Neuronal stem cell (in vitro differentiated cells): ENCODE results near the gene SETD1A.

Experiments used
- DNase-seq: peaks from one replicate; pipeline ENCODE4 v3.0.0-alpha.2; 2013; ENCODE audit warnings: low spot score
- H2AFZ ChIP-seq: one replicate; pipeline ENCODE4 v1.6.1; 2013; ENCODE audit warnings: mild to moderate bottlenecking, low read length, inconsistent platforms
- H2AK5ac ChIP-seq: 2 replicates; pipeline ENCODE4 v1.6.1; 2013; ENCODE audit warnings: low read depth, mild to moderate bottlenecking, inconsistent platforms, low read length, moderate library complexity, mixed read lengths
- H2BK120ac ChIP-seq: 2 replicates; pipeline ENCODE4 v1.6.1; 2013; ENCODE audit warnings: low read depth, mild to moderate bottlenecking, inconsistent platforms, low read length, moderate library complexity, mixed read lengths
- H2BK12ac ChIP-seq: one replicate; pipeline ENCODE4 v1.6.1; 2013; ENCODE audit warnings: low read length, inconsistent platforms
- H2BK15ac ChIP-seq: 2 replicates; pipeline ENCODE4 v1.6.1; 2013; ENCODE audit warnings: mild to moderate bottlenecking, low read length, inconsistent platforms, mixed read lengths
- H2BK5ac ChIP-seq: one replicate; pipeline ENCODE4 v1.6.1; 2013; ENCODE audit warnings: inconsistent platforms, mild to moderate bottlenecking, low read length, moderate library complexity
- H3K14ac ChIP-seq: one replicate; pipeline ENCODE4 v1.6.1; 2013; ENCODE audit warnings: low read length, inconsistent platforms
- H3K18ac ChIP-seq: 2 replicates; pipeline ENCODE4 v1.6.1; 2013; ENCODE audit warnings: low read length, inconsistent platforms
- H3K23ac ChIP-seq: 2 replicates; pipeline ENCODE4 v1.6.1; 2013; ENCODE audit warnings: low read depth, mild to moderate bottlenecking, mixed read lengths, low read length, inconsistent platforms; ENCODE audit not compliant: poor library complexity
- H3K27ac ChIP-seq: replicated peaks from 3 replicates; pipeline ENCODE4 v1.5.1; 2013; ENCODE audit warnings: low read length, inconsistent platforms
- H3K27me3 ChIP-seq, 3 experiments: 2 replicates each; pipeline ENCODE4 v1.6.1; 2013; ENCODE audit warnings: low read length in 3 of 3, mild to moderate bottlenecking in 2 of 3, inconsistent platforms in 1 of 3, low read depth in 1 of 3, mixed read lengths in 1 of 3, moderate library complexity in 1 of 3; ENCODE audit not compliant: control insufficient read depth in 3 of 3, insufficient read depth in 3 of 3
- H3K36me3 ChIP-seq, 2 donors: replicated peaks in 1 of 2; 2 replicates each; pipeline ENCODE4 v1.6.1; 2013; ENCODE audit warnings: low read length in 2 of 2; ENCODE audit not compliant: control insufficient read depth in 2 of 2, insufficient read depth in 2 of 2
- H3K4ac ChIP-seq: 2 replicates; pipeline ENCODE4 v1.6.1; 2013; ENCODE audit warnings: inconsistent platforms, mild to moderate bottlenecking, low read length, moderate library complexity
- H3K4me1 ChIP-seq, 2 donors: 1 replicate in 1 of 2; 2 replicates in 1 of 2; pipeline ENCODE4 v1.6.1; 2013; ENCODE audit warnings: low read length in 2 of 2, low read depth in 1 of 2; ENCODE audit not compliant: control insufficient read depth in 2 of 2, insufficient read depth in 1 of 2
- H3K4me2 ChIP-seq: one replicate; pipeline ENCODE4 v1.6.1; 2013; ENCODE audit warnings: mild to moderate bottlenecking, low read length, inconsistent platforms; ENCODE audit not compliant: insufficient read depth, poor library complexity, severe bottlenecking
- H3K4me3 ChIP-seq, 2 donors: 2 replicates each; pipeline ENCODE4 v1.5.1; 2013; ENCODE audit warnings: low read length in 2 of 2, mild to moderate bottlenecking in 2 of 2, inconsistent platforms in 1 of 2, moderate library complexity in 1 of 2
- H3K79me1 ChIP-seq: one replicate; pipeline ENCODE4 v1.6.1; 2013; ENCODE audit warnings: low read depth, mild to moderate bottlenecking, inconsistent platforms, low read length, moderate library complexity
- H3K9ac ChIP-seq: one replicate; pipeline ENCODE4 v1.6.1; 2013; ENCODE audit warnings: mild to moderate bottlenecking, low read depth, low read length, inconsistent platforms; ENCODE audit not compliant: poor library complexity
- H3K9me3 ChIP-seq, 2 donors: replicated peaks in 1 of 2; 2 replicates each; pipeline versions ENCODE3 to v1.6.1; 2013; ENCODE audit warnings: low read length in 2 of 2, mild to moderate bottlenecking in 2 of 2, inconsistent platforms in 1 of 2, low read depth in 1 of 2, mixed read lengths in 1 of 2, moderate library complexity in 1 of 2; ENCODE audit not compliant: control insufficient read depth in 2 of 2, insufficient read depth in 1 of 2
- H4K8ac ChIP-seq: one replicate; pipeline ENCODE4 v1.6.1; 2013; ENCODE audit warnings: low read depth, mild to moderate bottlenecking, inconsistent platforms, low read length, moderate library complexity
- H4K91ac ChIP-seq: one replicate; pipeline ENCODE4 v1.6.1; 2013; ENCODE audit warnings: low read length, low read depth, mild to moderate bottlenecking, inconsistent platforms; ENCODE audit not compliant: poor library complexity
- WGBS, 2 donors: extraction: QIAGEN DNeasy Blood & Tissue Kit; methylation state at CpG; one replicate each; pipeline ENCODE4 v1.1.7; 2013; ENCODE audit warnings: missing lambda C conversion rate in 2 of 2, mixed read lengths in 1 of 2; ENCODE audit not compliant: insufficient read length in 2 of 2, insufficient replicate concordance in 1 of 2; ENCODE audit errors: extremely low coverage in 2 of 2; 5-methylcytosine and 5-hydroxymethylcytosine counted together

SETD1A gene

DNA sequence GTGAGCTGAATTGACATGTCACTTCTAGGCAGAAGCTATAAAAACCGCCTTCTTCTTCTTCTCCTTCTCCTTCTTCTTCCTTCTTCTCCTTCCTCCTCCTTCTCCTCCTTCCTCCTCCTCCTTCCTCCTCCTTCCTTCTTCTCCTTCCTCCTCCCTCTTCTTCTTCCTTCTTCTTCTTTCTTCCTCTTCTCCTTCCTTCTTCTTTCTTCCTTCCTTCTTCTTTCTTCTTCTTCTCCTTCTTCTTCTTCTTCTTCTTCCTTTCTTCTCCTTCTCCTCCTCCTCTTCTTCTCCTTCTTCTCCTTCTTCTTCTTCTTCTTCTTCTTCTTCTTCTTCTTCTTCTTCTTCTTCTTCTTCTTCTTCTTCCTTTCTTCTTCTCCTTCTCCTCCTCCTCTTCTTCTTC is 38.9 kb upstream of the SETD1A start:
- Histone ChIP-seq H3K4ac (no peak overlapping the region), H4K8ac (no peak overlapping the region), H2AFZ (no peak overlapping the region), H4K91ac (no peak overlapping the region), H3K4me1 (peaks cover 2 to 9% of the 10 kb centered on the region in 2 donors), H3K14ac (no peak overlapping the region), H3K9ac (no peak overlapping the region), H3K27ac (no peak overlapping the region), H3K4me2 (no peak overlapping the region), H2BK12ac (no peak overlapping the region), H2BK5ac (no peak overlapping the region), H3K79me1 (no peaks in the 10 kb centered on the region), H2BK15ac (no peak overlapping the region), H2AK5ac (peak overlapping the region; percentile 46), H3K27me3 (no peaks in the 10 kb centered on the region), H3K36me3 (no peaks in the 10 kb centered on the region), H3K4me3 (no peak overlapping the region), H3K9me3 (no peaks in the 10 kb centered on the region), H3K18ac (no peak overlapping the region), H3K23ac (no peak overlapping the region), H2BK120ac (peak overlapping the region; percentile 65)
- no CpG with 5 or more reads among the region's 1 CpG for WGBS, 2 donors
- DNase-seq, result no peak

DNA sequence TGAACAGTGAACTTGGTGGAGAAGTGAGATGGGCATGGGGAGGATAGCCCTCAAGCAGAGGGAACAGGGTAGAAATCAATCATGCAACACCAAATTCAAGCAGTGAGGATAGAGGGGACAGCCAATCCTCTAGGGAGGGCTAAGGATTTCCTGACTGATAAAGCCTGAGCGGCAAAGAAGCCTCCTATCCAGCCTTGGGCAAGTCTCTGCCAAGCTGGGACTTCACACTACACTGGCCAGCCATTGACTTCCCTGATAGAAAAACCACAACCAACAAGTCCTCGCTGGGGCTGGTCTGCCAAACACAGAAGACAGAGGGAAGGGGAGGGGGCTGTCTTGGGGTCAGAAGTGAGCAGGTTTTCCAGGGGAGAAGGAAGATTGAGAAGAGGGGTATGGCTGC is 36.7 kb upstream of the SETD1A start:
- H3K4ac ChIP-seq, result no peak overlapping the region
- no peaks in the 10 kb centered on the region for H3K27me3 ChIP-seq
- H3K18ac ChIP-seq, result no peak overlapping the region
- H3K9me3 ChIP-seq, result no peaks in the 10 kb centered on the region
- H3K27ac ChIP-seq, result no peak overlapping the region
- peaks cover 2% of the 10 kb centered on the region for H3K79me1 ChIP-seq
- H3K4me2 ChIP-seq, result no peak overlapping the region
- peaks cover 8 to 11% of the 10 kb centered on the region in 2 donors for H3K4me1 ChIP-seq
- no peak overlapping the region for H2BK120ac ChIP-seq
- H3K14ac ChIP-seq, result no peak overlapping the region
- no peak overlapping the region for H4K91ac ChIP-seq
- no peak overlapping the region for H2AK5ac ChIP-seq
- no peak overlapping the region for H3K23ac ChIP-seq
- WGBS, 2 donors, result no CpG with 5 or more reads among the region's 2 CpGs
- no peak overlapping the region for H3K4me3 ChIP-seq
- H3K9ac ChIP-seq, result no peak overlapping the region
- H3K36me3 ChIP-seq, result peaks cover 1 to 8% of the 10 kb centered on the region in 2 donors
- no peak overlapping the region for H2BK5ac ChIP-seq
- no peak overlapping the region for H4K8ac ChIP-seq
- no peak overlapping the region for H2AFZ ChIP-seq
- DNase-seq, result no peak
- H2BK12ac ChIP-seq, result no peak overlapping the region
- peak overlapping the region; percentile 87 for H2BK15ac ChIP-seq

DNA sequence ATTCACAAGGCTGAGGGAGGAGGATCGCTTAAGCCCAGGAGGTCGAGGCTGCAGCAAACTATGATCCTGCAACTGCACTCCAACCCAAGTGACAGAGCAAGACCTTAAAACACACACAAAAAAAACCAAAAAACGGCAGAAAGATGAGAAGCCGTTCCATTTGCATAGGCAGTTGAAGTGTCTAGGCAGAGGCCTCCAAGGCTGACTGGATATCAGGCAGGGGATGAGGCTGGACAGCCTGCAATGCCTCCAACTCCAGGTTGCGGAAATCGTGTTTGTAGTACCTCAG is 36.2 kb upstream of the SETD1A start:
- H3K9ac ChIP-seq, result no peak overlapping the region
- no CpG with 5 or more reads among the region's 6 CpGs for WGBS, 2 donors
- H2AFZ ChIP-seq, result peak overlapping the region; percentile 66
- peaks cover 7 to 8% of the 10 kb centered on the region in 2 donors for H3K4me1 ChIP-seq
- no peaks in the 10 kb centered on the region for H3K9me3 ChIP-seq
- H3K27ac ChIP-seq, result peak overlapping the region; percentile 36
- no peaks in the 10 kb centered on the region for H3K27me3 ChIP-seq
- H3K23ac ChIP-seq, result no peak overlapping the region
- no peak overlapping the region for H4K91ac ChIP-seq
- peak overlapping the region; percentile 87 for H2BK15ac ChIP-seq
- H3K14ac ChIP-seq, result no peak overlapping the region
- no peak for DNase-seq
- no peak overlapping the region for H3K4me3 ChIP-seq
- H3K4me2 ChIP-seq, result peak overlapping the region; percentile 24
- peaks cover 2% of the 10 kb centered on the region for H3K79me1 ChIP-seq
- H3K18ac ChIP-seq, result peak overlapping the region; percentile 13
- H3K4ac ChIP-seq, result no peak overlapping the region
- H2BK12ac ChIP-seq, result peak overlapping the region; percentile 78
- no peak overlapping the region for H2AK5ac ChIP-seq
- H4K8ac ChIP-seq, result no peak overlapping the region
- no peak overlapping the region for H2BK5ac ChIP-seq
- no peak overlapping the region for H2BK120ac ChIP-seq
- H3K36me3 ChIP-seq, result peaks cover 5 to 13% of the 10 kb centered on the region in 2 donors

DNA sequence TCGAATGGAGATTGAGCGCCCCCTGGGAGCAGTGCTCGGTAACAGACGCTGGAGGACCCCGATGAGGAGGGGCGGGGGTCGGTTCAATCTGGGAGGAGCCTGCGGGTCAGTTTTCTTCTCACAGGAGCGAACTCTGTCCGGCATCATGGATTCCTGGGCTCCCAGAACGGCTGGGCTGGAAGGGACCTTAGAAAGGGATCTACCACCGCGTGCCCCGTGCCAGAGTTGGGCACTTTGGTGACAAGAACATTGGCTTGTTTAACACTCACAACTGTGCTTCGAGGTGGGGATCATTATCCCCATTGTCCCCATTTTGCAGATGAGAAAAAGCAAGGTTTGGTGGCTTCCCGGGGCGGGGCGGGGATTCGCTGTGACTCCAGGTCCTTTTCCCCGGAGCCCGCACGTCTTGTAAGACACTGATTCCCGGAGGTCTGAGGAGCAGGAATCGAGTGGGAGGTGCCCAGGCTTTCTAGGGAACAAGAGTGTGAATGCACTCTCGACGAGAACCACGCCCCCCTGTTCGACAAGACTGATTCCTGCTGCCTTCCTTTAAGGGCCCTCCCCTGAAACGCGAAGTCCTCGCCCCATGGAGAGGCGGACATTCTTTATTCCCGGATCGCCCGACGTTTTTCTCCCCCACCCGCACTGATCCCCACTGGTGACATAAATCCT is 35.7 kb upstream of the SETD1A start:
- Histone ChIP-seq H3K36me3 (peaks cover 9 to 18% of the 10 kb centered on the region in 2 donors), H3K4me1 (peaks cover 7 to 8% of the 10 kb centered on the region in 2 donors), H2BK15ac (no peak overlapping the region), H3K23ac (no peak overlapping the region), H4K91ac (no peak overlapping the region), H3K4me2 (peak overlapping the region; percentile 72), H3K9ac (peak overlapping the region; percentile 85), H2BK5ac (peak overlapping the region; percentile 49), H2BK12ac (no peak overlapping the region), H2AK5ac (peak overlapping the region; percentile 8), H3K27ac (peak overlapping the region; percentile 64), H3K4ac (no peak overlapping the region), H4K8ac (no peak overlapping the region), H3K14ac (no peak overlapping the region), H2BK120ac (no peak overlapping the region), H3K4me3 (peak overlapping the region; percentile 76 to 85), H3K27me3 (no peaks in the 10 kb centered on the region), H3K18ac (peak overlapping the region; percentile 73), H3K79me1 (peaks cover 2% of the 10 kb centered on the region), H3K9me3 (no peaks in the 10 kb centered on the region), H2AFZ (peak overlapping the region; percentile 83)
- no CpG with 5 or more reads among the region's 37 CpGs for WGBS, 2 donors
- peak; percentile 94 for DNase-seq
